ENCODE results near the gene ENPP3. TPM values are rescaled to one million over a fixed set of nuclear protein-coding genes. Genes with fewer than 3 reads are reported as not detected.

The ENPP3 gene
- total RNA-seq, 1 experiment from 2014 or later = 0.15 TPM

DNA sequence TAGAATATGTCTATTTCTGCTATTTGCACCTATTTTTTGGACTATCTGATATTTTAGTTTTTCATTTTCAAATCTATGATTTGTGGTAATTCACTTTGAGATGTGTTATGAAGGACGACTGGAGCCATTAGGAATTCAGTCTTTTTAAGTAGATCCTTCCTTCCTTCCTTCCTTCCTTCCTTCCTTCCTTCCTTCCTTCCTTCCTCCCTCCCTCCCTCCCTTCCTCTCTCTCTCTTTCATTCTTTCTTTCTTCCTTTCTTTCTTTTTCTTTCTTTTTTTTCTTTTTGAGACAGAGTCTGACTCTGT is 124.6 kb downstream of the ENPP3 start:
- Histone ChIP-seq H3K4me2 (ENCODE audit: insufficient read depth, insufficient read length, low read length) (no peak overlapping the region), H2BK120ac (ENCODE audit: low read depth, low read length, poor library complexity, severe bottlenecking) (no peak overlapping the region), H3K79me2 (ENCODE audit: insufficient read depth, low read length) (no peaks in the 10 kb centered on the region), H3K18ac (ENCODE audit: insufficient read length, low read depth, low read length) (no peak overlapping the region), H3K23ac (ENCODE audit: insufficient read length, low read depth, low read length) (no peak overlapping the region), H2BK20ac (ENCODE audit: low read depth, low read length, poor library complexity, severe bottlenecking) (no peak overlapping the region), H2AFZ (ENCODE audit: low read length) (no peak overlapping the region), H4K8ac (replicated peaks; ENCODE audit: insufficient read length, low read depth, low read length) (no peak overlapping the region), H3T11ph (ENCODE audit: low read length) (no peak overlapping the region), H3K23me2 (ENCODE audit: insufficient read length, low read depth, low read length, poor library complexity, severe bottlenecking) (no peaks in the 10 kb centered on the region), H3K14ac (ENCODE audit: insufficient read depth, low read length) (no peak overlapping the region), H2BK12ac (ENCODE audit: insufficient read length, low read depth, low read length) (no peak overlapping the region), H3K27me3 (ENCODE audit: insufficient read depth, low read length) (no peaks in the 10 kb centered on the region), H3K27ac (ENCODE audit: insufficient read length, low read depth, low read length) (no peak overlapping the region), H3K9ac (ENCODE audit: extremely low read depth, insufficient read length, low read length) (no peak overlapping the region), H4K91ac (ENCODE audit: insufficient read length, low read depth, low read length) (no peak overlapping the region), H3K79me1 (ENCODE audit: insufficient read depth, low read depth, low read length, poor library complexity, severe bottlenecking) (no peaks in the 10 kb centered on the region), H2BK5ac (ENCODE audit: insufficient read length, low read length) (no peak overlapping the region), H4K5ac (ENCODE audit: insufficient read length, low read depth, low read length) (no peak overlapping the region), H3K56ac (ENCODE audit: insufficient read length, low read depth, low read length) (no peak overlapping the region), H3K4ac (ENCODE audit: low read depth, low read length) (no peak overlapping the region), H2BK15ac (ENCODE audit: low read depth, low read length) (no peak overlapping the region), H2AK5ac (ENCODE audit: insufficient read length, low read length) (no peak overlapping the region), H3K9me3 (ENCODE audit: control insufficient read depth, low read depth, low read length) (no peaks in the 10 kb centered on the region), H4K20me1 (ENCODE audit: control insufficient read depth, insufficient read depth, insufficient read length) (no peaks in the 10 kb centered on the region), H3K4me1 (ENCODE audit: insufficient read depth, low read length) (no peaks in the 10 kb centered on the region)
- no peaks in the 10 kb centered on the region for H3K36me3 Mint-ChIP-seq (ENCODE audit: insufficient read depth in 1 of 3, low read depth in 3 of 3)
- no CpG with 5 or more reads among the region's 1 CpG for WGBS (ENCODE audit: extremely low coverage, insufficient read length, low lambda C conversion rate)
- peaks cover 15% of the 10 kb centered on the region for H3K27me3 Mint-ChIP-seq (ENCODE audit: low read depth)
- no peaks in the 10 kb centered on the region for H3K4me1 Mint-ChIP-seq
- H3K9me3 Mint-ChIP-seq = no peaks in the 10 kb centered on the region
- TF ChIP-seq, protein P1, sequence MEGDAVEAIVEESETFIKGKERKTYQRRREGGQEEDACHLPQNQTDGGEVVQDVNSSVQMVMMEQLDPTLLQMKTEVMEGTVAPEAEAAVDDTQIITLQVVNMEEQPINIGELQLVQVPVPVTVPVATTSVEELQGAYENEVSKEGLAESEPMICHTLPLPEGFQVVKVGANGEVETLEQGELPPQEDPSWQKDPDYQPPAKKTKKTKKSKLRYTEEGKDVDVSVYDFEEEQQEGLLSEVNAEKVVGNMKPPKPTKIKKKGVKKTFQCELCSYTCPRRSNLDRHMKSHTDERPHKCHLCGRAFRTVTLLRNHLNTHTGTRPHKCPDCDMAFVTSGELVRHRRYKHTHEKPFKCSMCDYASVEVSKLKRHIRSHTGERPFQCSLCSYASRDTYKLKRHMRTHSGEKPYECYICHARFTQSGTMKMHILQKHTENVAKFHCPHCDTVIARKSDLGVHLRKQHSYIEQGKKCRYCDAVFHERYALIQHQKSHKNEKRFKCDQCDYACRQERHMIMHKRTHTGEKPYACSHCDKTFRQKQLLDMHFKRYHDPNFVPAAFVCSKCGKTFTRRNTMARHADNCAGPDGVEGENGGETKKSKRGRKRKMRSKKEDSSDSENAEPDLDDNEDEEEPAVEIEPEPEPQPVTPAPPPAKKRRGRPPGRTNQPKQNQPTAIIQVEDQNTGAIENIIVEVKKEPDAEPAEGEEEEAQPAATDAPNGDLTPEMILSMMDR (conservative IDR thresholded peaks at IDR 0.05) = no peak
- DNase-seq = no peak
- H3K4me3 Mint-ChIP-seq = no peak overlapping the region
- no peak overlapping the region for H3K27ac Mint-ChIP-seq

Measured in H9 (cell line).